ENCODE measurements around the gene ABCB4.
"Not testable (repeated sequence)": the region's sequence is repeated elsewhere in the genome, so short reads cannot be mapped to it uniquely, and the experiment has no call there.

Gene ABCB4

GRCh38 chr7:87474533-87475358, 734 bp downstream of the ABCB4 start:
- no peak for DNase-seq (ENCODE audit: low read depth)

GRCh38 chr7:87473986-87474385, 1.5 kb downstream of the ABCB4 start:
- DNase-seq (ENCODE audit: low read depth), result no peak

GRCh38 chr7:87473192-87473591, 2.3 kb downstream of the ABCB4 start:
- no peak for DNase-seq (ENCODE audit: low read depth)

GRCh38 chr7:87471473-87471872, 4.0 kb downstream of the ABCB4 start:
- DNase-seq (ENCODE audit: low read depth), result no peak

- not testable (repeated sequence) for DNase-seq (ENCODE audit: low read depth)
Observed at GRCh38 chr7:87469204-87469603, 6.3 kb downstream of the ABCB4 start.

GRCh38 chr7:87465534-87465880, 10.0 kb downstream of the ABCB4 start:
- not testable (repeated sequence) for DNase-seq (ENCODE audit: low read depth)

- not testable (repeated sequence) for DNase-seq (ENCODE audit: low read depth)
Observed at GRCh38 chr7:87464830-87465533, 10.5 kb downstream of the ABCB4 start.

GRCh38 chr7:87463982-87464381, 11.5 kb downstream of the ABCB4 start:
- DNase-seq (ENCODE audit: low read depth), result no peak

- not testable (repeated sequence) for DNase-seq (ENCODE audit: low read depth)
Observed at GRCh38 chr7:87460444-87460843, 15.0 kb downstream of the ABCB4 start.

- DNase-seq (ENCODE audit: low read depth), result no peak
Observed at GRCh38 chr7:87459941-87460340, 15.5 kb downstream of the ABCB4 start.

GRCh38 chr7:87458148-87458547, 17.3 kb downstream of the ABCB4 start:
- DNase-seq (ENCODE audit: low read depth), result no peak

- no peak for DNase-seq (ENCODE audit: low read depth)
Observed at GRCh38 chr7:87456247-87456646, 19.2 kb downstream of the ABCB4 start.

- no peak for DNase-seq (ENCODE audit: low read depth)
Observed at GRCh38 chr7:87452279-87452678, 23.2 kb downstream of the ABCB4 start.

GRCh38 chr7:87451187-87451586, 24.3 kb downstream of the ABCB4 start:
- no peak for DNase-seq (ENCODE audit: low read depth)

GRCh38 chr7:87450706-87451105, 24.8 kb downstream of the ABCB4 start:
- DNase-seq (ENCODE audit: low read depth), result no peak

- no peak for DNase-seq (ENCODE audit: low read depth)
Observed at GRCh38 chr7:87448388-87448787, 27.1 kb downstream of the ABCB4 start.

GRCh38 chr7:87447116-87447635, 28.3 kb downstream of the ABCB4 start:
- no peak for DNase-seq (ENCODE audit: low read depth)

GRCh38 chr7:87445897-87446296, 29.6 kb downstream of the ABCB4 start:
- DNase-seq (ENCODE audit: low read depth), result no peak

- no peak for DNase-seq (ENCODE audit: low read depth)
Observed at GRCh38 chr7:87435546-87435945, 39.9 kb downstream of the ABCB4 start.

- no peak for DNase-seq (ENCODE audit: low read depth)
Observed at GRCh38 chr7:87432536-87432935, 42.9 kb downstream of the ABCB4 start.

- no peak for DNase-seq (ENCODE audit: low read depth)
Observed at GRCh38 chr7:87427288-87427687, 48.2 kb downstream of the ABCB4 start.

GRCh38 chr7:87426160-87426559, 49.3 kb downstream of the ABCB4 start:
- DNase-seq (ENCODE audit: low read depth), result no peak

- DNase-seq (ENCODE audit: low read depth), result no peak
Observed at GRCh38 chr7:87424075-87424474, 51.4 kb downstream of the ABCB4 start.

Measured in stimulated activated CD8-positive, alpha-beta memory T cell treated with anti-CD3 and anti-CD28 coated beads, Interleukin-12 subunit alpha, Interleukin-12 subunit beta, amount 100 ng/mL, for 1 hour (primary cell).